D721Med (cell line): ENCODE results near the gene RNF208.

ENCODE experiments used
- DNase-seq: peaks from one replicate; pipeline ENCODE4 v3.0.0; 2011; ENCODE audit warnings: low spot score; ENCODE audit not compliant: insufficient read length
- FAIRE-seq: peaks from 2 replicates; lab custom pipeline; 2011; peaks lifted over from hg19 to GRCh38; lab: Jason Lieb, UNC
- TF ChIP-seq, protein P1 (sequence below): IDR thresholded peaks from 2 replicates; pipeline ENCODE4 v1.5.1; 2012; ENCODE audit warnings: mild to moderate bottlenecking, control low read depth; ENCODE audit not compliant: insufficient read depth; ENCODE audit errors: missing control alignments

The RNF208 gene, protein sequence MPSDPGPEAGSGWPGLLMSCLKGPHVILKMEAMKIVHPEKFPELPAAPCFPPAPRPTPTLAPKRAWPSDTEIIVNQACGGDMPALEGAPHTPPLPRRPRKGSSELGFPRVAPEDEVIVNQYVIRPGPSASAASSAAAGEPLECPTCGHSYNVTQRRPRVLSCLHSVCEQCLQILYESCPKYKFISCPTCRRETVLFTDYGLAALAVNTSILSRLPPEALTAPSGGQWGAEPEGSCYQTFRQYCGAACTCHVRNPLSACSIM

DNA sequence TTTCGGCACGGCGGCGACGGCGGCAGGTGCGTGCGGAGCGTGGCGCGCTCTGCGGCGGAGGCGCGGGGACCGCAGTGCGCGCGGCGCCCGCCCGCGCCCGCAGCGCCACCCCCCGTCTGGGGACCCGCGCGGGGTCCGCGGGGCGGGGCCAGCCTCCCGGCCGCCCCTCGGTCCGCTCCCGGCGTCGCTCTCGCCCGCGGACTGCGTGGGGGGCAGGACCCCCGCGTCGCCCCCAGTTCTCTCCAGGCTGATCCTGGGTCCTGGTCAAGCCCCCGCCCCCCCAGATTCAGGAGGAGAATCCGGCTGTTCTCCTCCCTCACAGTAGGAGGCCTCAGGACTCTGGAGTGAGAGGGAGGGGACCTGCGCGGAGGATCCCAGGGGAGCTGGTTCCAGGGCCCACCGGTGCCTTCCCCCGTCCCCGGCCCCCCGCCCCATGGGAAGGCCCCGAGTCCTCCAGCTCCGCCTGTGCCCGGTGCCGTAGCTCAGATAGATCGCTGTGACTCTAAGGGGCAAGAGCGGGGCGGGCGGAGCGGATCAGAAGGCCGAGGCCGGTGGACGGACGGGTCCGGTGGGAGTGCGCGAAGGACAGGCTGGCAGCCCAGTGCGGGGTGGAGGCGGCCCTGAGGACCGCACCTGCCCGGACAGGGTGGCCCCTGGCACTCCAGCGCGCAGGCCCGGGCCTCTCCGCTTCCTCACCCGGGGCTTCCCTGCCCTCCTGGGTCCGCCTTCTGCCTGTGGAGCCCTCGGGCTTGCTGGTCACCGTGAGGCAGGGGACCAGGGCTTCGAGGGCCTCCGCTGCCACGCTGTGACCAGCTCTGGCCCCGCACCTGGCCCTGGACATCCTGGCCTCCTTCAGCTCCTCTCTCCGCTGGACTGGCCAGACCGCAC, at the start of gene RNF208:
TSS of gene RNF208 (minus strand) at position 51 of the 888 bp plus-strand sequence. CDS start 1,028 bp downstream, outside the sequence.
- DNase-seq = no peak
- FAIRE-seq = no peak
- TF ChIP-seq, protein P1, sequence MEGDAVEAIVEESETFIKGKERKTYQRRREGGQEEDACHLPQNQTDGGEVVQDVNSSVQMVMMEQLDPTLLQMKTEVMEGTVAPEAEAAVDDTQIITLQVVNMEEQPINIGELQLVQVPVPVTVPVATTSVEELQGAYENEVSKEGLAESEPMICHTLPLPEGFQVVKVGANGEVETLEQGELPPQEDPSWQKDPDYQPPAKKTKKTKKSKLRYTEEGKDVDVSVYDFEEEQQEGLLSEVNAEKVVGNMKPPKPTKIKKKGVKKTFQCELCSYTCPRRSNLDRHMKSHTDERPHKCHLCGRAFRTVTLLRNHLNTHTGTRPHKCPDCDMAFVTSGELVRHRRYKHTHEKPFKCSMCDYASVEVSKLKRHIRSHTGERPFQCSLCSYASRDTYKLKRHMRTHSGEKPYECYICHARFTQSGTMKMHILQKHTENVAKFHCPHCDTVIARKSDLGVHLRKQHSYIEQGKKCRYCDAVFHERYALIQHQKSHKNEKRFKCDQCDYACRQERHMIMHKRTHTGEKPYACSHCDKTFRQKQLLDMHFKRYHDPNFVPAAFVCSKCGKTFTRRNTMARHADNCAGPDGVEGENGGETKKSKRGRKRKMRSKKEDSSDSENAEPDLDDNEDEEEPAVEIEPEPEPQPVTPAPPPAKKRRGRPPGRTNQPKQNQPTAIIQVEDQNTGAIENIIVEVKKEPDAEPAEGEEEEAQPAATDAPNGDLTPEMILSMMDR = no peak

DNA sequence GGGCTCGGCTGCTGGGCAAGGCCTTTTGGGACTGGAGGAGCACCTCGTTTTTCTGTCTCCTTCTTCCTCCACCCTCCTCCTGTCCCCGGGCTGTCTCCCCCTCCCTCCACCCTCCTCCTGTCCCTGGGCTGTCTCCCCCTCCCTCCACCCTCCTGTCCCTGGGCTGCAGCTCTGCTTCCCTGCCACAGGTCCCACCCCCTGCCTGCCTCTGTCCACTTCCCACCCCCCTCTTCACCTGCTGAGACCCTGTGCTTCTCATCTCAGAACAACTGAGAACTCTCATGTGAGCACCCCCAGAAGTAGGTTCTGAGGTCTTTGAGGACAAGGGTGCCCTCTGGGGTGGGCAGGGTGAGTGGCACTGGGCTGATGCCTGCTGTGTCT, 49.6 kb upstream of the RNF208 start:
- FAIRE-seq (no peak), DNase-seq (no peak)
- TF ChIP-seq, protein P1 = no peak

DNA sequence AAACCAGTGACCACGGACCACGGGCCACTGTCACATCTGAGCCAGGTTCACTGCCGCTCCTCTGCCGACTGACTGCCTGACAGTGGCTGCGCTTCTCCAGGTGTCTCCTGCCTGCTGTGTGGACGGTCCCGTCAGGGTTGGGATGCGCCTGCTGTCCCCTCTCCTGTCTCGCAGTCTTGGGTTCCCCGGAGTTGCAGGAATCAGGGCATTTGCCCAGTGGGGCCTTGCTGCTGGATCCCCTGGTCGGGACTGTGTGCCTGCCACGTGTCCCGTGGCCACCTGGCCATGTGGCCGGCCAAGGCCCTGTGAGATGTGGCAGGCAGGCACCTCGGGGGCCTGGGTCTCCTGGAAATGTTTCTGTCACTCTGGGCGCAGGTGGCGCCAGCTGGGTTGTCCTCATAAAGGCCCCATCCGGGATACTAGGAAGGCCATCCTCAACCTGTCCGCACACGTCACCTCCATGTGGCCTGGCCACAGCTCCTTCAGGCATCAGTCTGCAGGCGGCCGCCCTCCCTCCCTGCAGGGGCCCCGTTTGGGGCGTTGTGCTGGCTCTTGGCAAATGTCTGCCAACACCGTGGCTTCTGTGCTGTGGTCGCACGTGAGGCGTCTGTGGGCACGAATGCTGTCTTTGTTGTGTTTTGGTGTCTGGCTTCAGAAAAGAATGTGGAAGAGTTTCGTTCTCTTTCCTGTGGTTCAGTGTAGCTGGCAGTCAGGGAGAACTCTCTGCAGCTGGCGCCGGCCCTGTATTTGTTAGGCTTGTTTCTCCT, 49.1 kb upstream of the RNF208 start:
- DNase-seq (no peak), FAIRE-seq (no peak)
- TF ChIP-seq, protein P1 = no peak

DNA sequence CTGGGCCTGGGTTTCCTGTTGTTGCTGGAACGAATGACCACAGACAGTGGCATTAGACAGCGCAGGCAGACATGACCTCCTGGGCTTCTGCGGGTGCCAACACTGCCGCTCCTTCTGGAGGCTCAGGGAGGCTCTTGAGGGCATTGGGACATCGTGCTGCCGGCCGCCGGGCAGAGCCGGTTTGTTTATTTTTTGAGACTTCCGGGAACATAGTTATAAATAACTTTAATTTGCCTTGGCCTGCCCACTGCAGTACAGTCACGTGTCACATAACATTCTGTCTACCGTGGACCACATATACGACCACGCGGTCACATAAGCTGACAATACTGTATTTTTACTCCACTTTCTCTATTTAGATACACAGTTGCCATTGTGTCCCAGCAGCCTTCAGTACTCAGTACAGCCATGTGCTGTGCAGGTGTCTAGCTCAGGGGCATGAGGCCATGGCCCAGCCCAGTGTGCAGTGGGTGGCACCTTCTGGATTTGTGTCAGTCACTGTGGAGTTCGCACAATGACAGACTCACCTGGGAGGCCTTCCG, 47.3 kb upstream of the RNF208 start:
- no peak for DNase-seq

DNA sequence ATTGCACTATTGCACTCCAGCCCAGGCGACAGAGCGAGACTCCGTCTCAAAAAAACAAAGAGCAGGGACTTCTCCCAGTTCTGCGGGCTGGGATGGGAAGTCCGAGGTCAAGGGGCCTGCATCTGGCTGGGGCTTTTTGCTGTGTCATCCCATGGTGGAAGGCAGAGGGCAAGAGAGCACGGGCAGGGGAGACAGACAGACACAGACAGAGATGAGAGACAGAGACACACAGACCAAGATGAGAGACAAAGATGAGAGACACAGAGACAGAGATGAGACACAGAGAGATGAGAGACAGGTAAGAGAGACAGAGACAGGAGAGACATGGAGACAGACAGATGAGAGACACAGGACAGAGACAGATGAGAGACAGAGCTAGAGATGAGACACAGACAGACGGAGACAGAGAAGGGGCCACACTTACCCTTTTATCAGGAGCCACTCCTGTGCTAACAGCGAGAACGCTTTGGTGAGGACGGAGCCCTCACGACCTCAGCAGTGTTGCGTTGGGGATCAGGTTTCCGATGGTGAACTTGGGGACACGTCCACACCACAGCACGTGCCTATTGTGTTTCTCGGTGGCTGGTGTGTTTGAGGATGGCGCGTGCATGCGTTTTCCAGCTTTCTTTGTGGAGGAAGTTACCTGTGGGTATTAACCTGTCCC, 46.6 kb upstream of the RNF208 start:
- FAIRE-seq = no peak
- TF ChIP-seq, protein P1 = no peak
- no peak for DNase-seq

More for the DNA sequence above, 47.3 kb upstream of the RNF208 start:
- TF ChIP-seq, protein P1 = no peak
- no peak for FAIRE-seq

DNA sequence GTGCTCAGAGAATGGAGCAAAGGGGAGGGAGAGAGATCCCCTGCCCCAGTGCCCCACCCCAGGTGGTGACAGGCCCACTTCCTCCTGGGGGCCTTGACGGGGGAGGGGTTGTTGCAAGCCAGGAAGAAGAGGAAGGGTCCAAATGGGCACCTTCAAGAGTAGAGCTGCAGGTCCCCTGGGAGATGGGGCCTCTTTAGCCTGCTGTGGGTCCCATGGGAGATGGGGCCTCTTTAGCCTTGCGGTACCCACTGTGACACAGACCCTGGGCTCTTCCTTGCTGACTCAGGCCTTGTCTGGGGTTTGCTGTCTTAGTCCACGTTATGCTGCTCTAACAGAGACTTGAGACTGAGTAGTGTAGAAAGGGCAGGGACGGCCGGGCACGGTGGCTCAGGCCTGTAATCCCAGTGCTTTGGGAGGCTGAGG, 45.9 kb upstream of the RNF208 start:
- FAIRE-seq = no peak
- no peak for DNase-seq
- TF ChIP-seq, protein P1 = no peak
